Left hindlimb (tissue), 1 donor: ENCODE measurements around the gene CCDC152.
A peak's percentile ranks its signal among the peaks of the same experiment; 100 is the strongest.
"Not testable (repeated sequence)": the region's sequence is repeated elsewhere in the genome, so short reads cannot be mapped to it uniquely, and the experiment has no call there.

Experiments
- DNase-seq: peaks from one replicate; pipeline ENCODE4 v3.0.0-alpha.2; 2018

Gene CCDC152

GRCh38 chr5:42816546-42816945 lies 59.9 kb downstream of the CCDC152 start:
- DNase-seq = not testable (repeated sequence)

- DNase-seq = no peak
Measured at GRCh38 chr5:42819745-42820144, 63.1 kb downstream of the CCDC152 start.

- no peak for DNase-seq
Measured at GRCh38 chr5:42822548-42822947, 65.9 kb downstream of the CCDC152 start.

- DNase-seq = no peak
Measured at GRCh38 chr5:42824347-42824976, 67.8 kb downstream of the CCDC152 start.

GRCh38 chr5:42825422-42826148 lies 69.0 kb downstream of the CCDC152 start:
- DNase-seq = no peak

- DNase-seq = no peak
Measured at GRCh38 chr5:42826757-42827515, 70.3 kb downstream of the CCDC152 start.

GRCh38 chr5:42828671-42829070 lies 72.1 kb downstream of the CCDC152 start:
- DNase-seq = peak; percentile 83

GRCh38 chr5:42830924-42831323 lies 74.3 kb downstream of the CCDC152 start:
- DNase-seq = no peak

GRCh38 chr5:42832060-42832459 lies 75.4 kb downstream of the CCDC152 start:
- DNase-seq = no peak

GRCh38 chr5:42836070-42836769 lies 79.6 kb downstream of the CCDC152 start:
- DNase-seq = no peak

GRCh38 chr5:42837601-42838000 lies 81.0 kb downstream of the CCDC152 start:
- DNase-seq = no peak

GRCh38 chr5:42839196-42839595 lies 82.6 kb downstream of the CCDC152 start:
- DNase-seq = no peak

GRCh38 chr5:42840269-42840668 lies 83.7 kb downstream of the CCDC152 start:
- DNase-seq = peak; percentile 76

GRCh38 chr5:42840842-42841567 lies 84.4 kb downstream of the CCDC152 start:
- DNase-seq = no peak

GRCh38 chr5:42842921-42843641 lies 86.5 kb downstream of the CCDC152 start:
- no peak for DNase-seq

GRCh38 chr5:42843675-42844292 lies 87.2 kb downstream of the CCDC152 start:
- DNase-seq = no peak

- DNase-seq = not testable (repeated sequence)
Measured at GRCh38 chr5:42844408-42844807, 87.8 kb downstream of the CCDC152 start.

- DNase-seq = no peak
Measured at GRCh38 chr5:42848545-42848944, 91.9 kb downstream of the CCDC152 start.

GRCh38 chr5:42851481-42851880 lies 94.9 kb downstream of the CCDC152 start:
- no peak for DNase-seq
